Right renal cortex interstitium (tissue), 3 donors: Measurements from ENCODE around the gene GLG1. TPM values are rescaled to one million over a fixed set of nuclear protein-coding genes. Genes with fewer than 3 reads are reported as not detected.
"Not testable (repeated sequence)": the region's sequence is repeated elsewhere in the genome, so short reads cannot be mapped to it uniquely, and the experiment has no call there.

Experiments
- DNase-seq, 3 donors: peaks; one replicate each; pipeline ENCODE4 v3.0.0-alpha.2; 2013; ENCODE audit warnings: low read depth in 3 of 3, low spot score in 2 of 3
- polyA plus RNA-seq, 3 donors: library from polyadenylated mRNA; unstranded; fragments of 120-200 nt; gene quantifications; one replicate each; pipeline ENCODE4 v1.2.1, GENCODE V29; 2013; ENCODE audit not compliant: insufficient read length in 3 of 3

Gene GLG1
- polyA plus RNA-seq, 3 donors = 153 to 159 (median 155) TPM

DNA sequence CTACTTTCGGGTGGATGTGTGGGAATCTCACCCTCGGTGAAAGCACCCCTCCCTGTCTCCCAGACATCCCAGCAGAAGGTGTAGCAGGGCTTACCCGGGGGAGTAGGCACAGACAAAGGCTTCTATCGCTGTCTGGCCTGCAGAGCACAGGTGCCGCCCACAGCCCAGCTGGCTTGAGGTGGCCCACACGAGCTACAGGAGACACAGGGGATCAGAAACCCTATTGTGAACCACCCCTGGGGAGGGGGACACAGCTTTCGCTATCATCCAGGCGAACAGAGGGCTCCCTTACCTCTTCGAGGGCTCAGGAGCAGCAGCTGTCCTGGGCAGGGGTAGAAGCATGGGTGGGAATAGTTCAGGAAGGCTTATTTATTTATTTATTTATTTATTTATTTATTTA is 193.4 kb downstream of the GLG1 start:
- not testable (repeated sequence) for DNase-seq

DNA sequence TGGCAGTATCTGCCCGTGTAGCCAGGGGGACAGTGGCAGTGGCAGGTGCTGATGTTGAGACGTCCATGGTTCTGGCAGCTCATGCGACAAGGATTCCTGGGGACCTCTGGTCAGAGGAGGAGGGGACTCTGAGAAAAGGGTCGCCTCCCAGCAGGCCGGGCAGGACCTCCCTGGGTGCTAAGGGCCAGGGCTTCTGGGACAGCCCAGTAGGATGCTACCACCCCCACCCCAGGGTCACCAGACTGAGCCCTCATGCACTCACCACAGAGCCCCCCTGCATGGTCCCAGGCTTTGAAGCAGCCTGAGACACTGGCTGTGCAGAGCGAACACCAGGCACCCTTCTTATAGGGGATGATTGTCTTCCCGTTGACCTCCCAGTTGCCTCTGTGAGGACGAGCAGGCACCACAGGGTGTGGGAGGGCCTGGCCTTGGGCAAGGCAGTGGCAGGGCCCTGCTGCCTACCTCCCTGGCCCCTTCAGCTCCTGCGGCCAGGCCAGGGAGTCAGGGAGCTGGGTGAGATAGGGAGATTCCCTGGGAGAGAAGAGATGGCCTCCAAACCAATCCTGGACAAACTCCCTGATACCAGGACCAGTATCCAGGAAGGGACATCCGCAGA is 194.0 kb downstream of the GLG1 start:
- DNase-seq = not testable (repeated sequence)

DNA sequence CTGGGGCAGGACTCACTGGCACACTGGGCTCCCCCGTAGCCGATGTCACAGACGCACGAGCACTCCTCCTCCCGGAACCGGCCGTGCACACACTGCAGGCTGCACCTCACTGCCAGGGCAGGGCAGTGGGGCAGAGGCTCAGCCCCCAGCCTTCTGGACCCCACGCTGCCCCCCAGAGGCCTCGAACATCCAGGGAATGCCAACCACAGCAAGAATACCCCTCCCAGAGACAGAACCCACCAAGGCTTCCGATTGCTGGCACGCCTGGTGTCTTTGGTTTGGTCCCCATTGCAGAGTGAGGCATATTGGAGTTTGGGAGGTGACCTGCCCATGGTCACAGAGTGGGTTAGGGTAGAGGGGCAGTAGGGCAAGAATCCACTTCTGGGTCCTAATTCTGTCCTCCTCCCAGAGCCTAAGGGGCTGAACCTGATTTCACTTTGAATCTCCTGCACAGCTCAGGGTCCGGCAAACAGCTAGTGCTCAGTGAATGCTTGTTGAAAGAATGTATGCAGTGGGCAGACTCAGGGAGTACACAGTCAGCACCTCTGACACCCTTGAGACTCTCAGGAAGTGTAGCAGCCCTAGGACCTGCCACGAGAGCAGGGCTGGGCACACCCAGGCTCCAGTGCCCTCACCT is 194.7 kb downstream of the GLG1 start:
- not testable (repeated sequence) for DNase-seq

DNA sequence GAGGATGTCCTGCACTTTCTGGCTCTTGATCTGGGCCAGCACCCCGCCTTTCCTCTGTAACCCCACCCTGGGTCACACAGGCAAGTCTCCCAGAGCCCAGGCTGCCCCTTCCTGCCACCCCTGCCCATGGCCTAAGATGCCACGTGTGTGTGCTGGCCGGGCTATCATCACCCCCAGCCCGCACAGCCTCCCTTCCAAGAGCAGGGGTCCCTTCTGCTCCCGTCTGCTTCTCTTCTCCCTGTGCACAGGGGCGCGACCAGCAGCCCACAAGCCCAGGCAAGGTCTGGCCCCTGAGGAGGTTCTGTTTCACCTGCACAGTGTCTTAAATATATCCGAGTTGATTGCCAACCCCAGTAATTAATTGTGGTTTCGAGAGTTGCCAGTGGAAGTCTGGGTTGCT is 195.9 kb downstream of the GLG1 start:
- DNase-seq = not testable (repeated sequence)

DNA sequence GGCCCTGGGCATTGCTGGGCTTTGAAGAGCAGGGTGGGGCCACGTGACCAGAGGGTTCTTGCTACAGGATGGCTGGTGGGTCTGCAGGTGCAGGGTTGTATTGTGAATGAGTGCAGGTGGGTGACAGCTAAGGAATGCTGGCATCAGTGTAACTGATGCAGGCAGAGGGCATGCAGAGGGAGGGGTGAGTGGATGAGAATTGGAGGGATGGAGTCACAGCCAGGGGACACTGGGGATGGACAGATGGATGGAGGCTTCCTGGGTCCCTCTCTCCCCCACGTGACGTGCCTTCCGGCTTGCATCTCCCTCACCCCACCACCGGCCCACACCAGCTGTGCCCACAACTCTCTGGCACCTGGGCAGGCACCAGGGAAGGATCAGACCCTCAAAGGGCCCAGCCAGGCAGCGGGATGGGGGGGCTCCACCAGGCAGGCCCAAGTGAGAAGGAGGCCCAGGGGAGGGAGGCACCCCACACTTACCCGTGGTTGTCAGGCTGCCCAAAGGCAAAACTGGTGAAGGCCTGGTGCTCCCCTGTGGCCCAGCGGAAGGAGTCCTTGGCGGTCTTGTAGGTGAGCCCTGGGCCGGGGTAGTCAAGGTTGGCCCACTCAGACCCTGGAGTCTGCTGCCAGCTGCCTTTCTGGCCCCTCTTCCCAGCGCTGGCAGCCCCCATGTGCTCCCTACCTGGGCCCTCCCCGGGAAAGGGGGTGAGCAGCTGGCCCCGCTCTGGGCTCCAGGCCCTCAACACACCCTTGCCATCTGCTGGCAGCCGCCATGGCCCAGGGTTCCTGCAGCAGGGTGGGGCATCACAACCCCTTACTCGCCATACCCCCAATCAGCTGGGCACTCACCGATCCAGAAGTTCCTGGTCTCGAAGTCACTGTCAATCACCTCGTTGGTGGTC is 196.6 kb downstream of the GLG1 start:
- DNase-seq = not testable (repeated sequence)

DNA sequence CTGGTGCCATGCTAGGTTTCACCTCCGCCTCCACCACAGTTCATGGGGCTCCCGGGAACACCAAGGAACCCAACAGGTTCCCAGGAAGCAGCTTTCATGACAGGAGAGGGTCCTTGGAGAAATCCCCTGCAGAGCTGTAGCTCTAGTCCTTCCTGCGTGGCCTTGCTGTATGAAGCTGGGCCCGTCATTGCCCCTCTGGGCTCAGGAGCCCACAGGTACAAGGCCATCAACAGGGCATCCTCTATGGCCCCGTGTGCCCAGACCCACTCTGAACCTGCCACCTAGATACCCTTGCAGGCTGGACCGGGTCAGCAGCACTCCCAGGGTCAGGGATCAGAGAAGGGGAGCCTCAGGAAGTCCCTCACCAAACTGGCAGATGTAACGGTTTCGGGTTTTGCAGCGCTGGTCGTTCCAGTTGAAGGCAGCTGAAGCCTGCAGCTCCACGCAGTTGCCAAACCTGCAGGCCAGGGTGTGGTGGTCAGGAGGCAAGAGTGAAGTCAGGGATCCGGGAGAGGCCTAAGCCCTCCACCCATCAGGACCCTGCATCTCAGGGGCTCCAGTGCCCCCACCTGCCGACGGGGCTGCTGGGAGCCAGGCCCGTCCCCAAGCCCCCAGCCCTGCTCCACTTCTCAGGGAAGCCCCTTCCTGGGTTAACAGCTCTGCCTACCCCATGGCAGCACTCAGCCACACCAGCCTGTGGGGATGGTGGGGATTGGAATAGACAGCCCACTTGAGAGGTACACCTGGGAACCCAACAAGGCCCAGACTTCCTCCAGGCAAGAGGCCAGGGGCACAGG is 197.5 kb downstream of the GLG1 start:
- DNase-seq = not testable (repeated sequence)

DNA sequence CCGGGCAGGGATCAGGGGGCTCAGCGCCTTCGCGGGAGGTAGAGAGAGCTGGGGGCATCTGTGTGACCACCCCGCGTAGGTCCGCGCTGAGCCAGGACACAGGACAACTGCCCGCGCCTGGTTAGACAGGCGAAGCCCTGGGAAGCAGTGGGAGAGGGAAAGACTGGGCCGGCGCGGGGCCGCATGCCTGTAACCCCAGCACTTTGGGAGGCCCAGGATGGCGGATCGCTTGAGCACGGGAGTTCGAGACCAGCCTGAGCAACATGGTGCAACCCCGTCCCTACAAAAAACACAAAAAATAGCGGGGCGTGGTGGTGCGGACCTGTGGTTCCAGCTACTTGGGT is 199.6 kb downstream of the GLG1 start:
- DNase-seq = not testable (repeated sequence)

DNA sequence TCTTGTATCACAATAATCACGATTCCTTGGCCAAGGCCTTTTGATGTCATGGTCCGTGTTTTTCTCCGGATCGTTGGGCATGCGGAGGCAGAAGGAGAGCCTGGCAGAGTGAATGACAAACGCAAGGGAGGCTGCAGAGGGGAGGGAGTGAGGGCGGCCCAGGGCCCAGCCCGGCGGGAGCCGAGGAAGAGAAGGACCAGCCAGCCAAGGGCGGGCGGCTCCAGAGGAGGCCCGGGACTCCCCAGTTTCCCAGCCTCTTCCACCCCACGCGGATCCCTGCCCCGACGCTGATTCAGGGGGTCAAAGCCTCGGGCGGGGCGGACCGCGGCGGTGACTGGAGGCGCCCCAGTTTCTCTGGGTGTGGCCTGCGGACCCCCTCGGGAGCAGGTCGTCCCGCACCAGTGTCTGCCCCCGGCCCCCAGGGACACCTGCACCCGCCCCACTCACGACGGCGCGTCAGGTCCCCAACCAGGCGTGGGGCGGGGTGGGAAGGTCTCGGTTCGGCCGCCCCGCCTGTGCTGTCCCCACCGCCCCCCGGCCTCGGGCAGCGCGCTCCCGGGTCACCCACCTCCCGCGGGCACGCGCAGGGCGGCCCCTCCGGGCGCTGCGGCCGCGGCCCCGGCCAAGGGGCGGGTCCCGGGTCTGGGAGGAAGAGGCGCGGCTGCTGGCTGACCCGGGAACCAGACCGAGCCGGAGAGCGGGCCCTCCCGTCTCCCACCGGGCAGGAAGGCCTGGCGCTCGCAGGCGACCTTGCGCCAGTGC is 200.1 kb downstream of the GLG1 start:
- not testable (repeated sequence) for DNase-seq

DNA sequence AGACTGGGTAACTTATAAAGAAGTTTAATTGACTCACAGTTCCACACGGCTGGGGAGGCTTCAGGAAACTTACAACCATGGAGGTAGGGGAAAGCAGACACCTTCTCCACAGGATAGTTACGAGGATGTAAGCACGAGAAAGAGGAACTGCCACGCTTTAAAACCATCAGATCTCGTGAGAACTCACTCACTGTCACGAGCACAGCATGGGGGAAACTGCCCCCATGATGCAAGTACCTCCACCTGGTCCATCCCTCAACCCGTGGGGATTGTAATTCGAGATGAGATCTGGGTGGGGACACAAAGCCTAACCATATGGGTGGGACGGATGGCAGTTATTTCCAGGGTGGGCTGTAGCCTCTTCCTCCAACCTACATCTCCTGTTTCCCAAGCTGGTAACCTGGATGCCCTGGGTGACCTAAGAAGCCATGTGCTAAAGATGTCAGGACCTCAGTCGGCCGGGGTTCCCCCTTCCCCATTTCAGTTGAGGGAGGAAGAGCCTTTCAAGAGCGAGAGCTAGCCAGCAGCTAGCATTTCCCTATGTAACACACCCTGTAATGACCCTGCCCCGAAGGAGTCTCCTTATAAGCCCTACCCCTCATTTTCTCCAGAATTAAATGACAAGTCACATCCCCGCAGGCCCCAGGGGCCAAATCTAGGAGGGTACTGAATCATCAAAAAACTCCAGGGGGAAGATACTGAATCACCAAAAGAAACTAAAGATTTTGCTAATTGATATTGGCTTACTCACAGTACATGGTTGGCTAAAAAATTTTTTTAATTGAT is 202.6 kb downstream of the GLG1 start:
- not testable (repeated sequence) for DNase-seq

DNA sequence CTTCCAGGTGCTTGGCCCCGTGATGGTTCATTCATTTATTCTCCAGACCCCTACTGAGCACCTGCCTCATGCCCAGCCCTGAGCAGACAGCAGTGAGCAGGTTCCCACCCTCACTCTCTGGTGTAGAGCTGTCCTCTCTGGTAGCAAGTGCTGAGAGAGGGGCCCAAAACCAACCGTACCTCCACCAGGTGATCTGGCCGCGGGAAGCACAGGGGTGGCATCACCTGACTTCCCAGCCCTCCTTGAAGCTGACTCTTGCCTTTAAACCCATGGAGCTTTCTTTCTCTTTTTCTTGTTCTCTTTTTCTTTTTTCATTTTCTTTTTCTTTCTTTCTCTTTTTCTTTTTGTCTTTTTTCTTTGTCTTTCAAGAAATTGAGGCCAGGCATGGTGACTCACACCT is 206.7 kb downstream of the GLG1 start:
- DNase-seq = not testable (repeated sequence)

DNA sequence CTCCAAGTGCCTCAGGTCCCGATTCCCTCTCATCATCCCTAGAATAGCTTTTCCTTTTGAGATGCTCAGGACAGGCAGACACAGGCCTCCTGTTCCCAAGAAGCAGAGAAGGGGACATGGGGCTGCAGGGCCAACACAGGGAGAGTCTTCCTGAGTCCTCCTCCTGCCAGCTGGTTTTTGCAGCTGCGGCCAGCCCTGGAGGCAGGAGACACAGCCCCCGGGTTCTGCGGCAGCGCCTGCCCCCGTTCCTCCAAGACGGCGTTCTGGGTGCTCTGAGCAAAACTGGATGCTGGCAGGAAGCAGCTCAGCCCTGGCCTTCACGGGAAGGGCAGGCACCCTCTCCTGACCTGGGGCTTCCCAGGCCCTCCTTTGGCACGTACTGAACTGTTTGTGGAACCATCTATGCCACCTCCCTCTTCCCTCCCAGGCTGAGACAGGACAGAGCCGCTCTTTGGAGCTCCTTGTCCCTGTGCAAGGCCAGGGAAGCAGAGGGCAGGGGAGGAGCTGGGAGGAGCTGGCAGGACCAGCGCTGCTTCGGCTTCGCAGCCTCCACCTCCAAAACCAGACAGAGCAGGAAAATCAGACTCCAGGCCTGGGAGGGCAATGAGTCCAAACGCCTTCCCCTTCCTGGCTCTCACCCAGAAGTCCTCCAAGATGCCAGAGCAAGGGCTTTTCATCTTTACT is 208.6 kb downstream of the GLG1 start:
- DNase-seq = not testable (repeated sequence)

Other genes starting within 250 kb of the GLG1 start
- gene NPIPB15, start 230.8 kb downstream of the GLG1 start, polyA plus RNA-seq = 1 to 10 TPM; 7.0 to 9.6 (median 9.6) TPM
- 100 to 1,000 TPM in 2 of 3 donors, 10 to 100 TPM in 1; 94.7 to 125 (median 122) TPM for gene CLEC18B, start 185.6 kb downstream of the GLG1 start, polyA plus RNA-seq
- gene RFWD3, start 59.8 kb upstream of the GLG1 start, polyA plus RNA-seq = 10 to 100 TPM; 27.9 to 30.9 (median 29.4) TPM
- gene MLKL, start 93.7 kb upstream of the GLG1 start, polyA plus RNA-seq = 1 to 10 TPM; 3.2 to 3.8 (median 3.7) TPM
- 1 to 10 TPM; 2.6 to 3.8 (median 3.1) TPM for gene FA2H, start 167.7 kb upstream of the GLG1 start, polyA plus RNA-seq